ENCODE results near the gene C6orf136.
"Not testable (repeated sequence)": the region's sequence is repeated elsewhere in the genome, so short reads cannot be mapped to it uniquely, and the experiment has no call there.

C6orf136 gene

GRCh38 chr6:30626484-30627366, 20.2 kb upstream of the C6orf136 start, which contains the start of gene ATAT1:
ATAT1 (plus strand) TSS chr6:30626874.
- H3K4me3 ChIP-seq (ENCODE audit: low read length), result peak within 1 kb of the TSS; percentile 79
- no peak for TF ChIP-seq ZNF274 (IDR thresholded peaks at IDR 0.05; ENCODE audit: low read depth, low read length)

DNA sequence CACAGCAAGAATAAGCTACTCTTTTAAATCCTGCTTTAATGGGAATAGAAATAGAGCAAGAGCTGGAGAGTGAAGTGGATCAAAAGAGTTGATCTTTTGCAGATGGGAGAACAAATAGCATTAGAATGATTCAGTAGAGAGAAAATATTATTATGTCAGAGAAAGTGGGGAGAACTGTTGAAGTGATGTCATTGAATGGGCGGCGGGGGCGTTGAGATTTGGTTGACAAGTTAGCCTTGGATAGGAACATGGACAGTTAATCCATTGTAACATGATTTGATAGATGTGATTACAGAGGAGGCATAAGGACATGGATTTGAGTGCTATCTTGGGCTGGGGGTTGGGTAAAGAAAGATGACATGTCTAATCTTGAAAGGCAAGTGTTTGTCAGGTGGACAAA, 11.1 kb upstream of the C6orf136 start:
- H3K4me3 ChIP-seq (ENCODE audit: low read length), result no peak overlapping the region
- TF ChIP-seq ZNF274 (IDR thresholded peaks at IDR 0.05; ENCODE audit: low read depth, low read length), result no peak

GRCh38 chr6:30640481-30640880, 6.5 kb upstream of the C6orf136 start:
- H3K4me3 ChIP-seq (ENCODE audit: low read length), result no peak overlapping the region
- no peak for TF ChIP-seq ZNF274 (IDR thresholded peaks at IDR 0.05; ENCODE audit: low read depth, low read length)

DNA sequence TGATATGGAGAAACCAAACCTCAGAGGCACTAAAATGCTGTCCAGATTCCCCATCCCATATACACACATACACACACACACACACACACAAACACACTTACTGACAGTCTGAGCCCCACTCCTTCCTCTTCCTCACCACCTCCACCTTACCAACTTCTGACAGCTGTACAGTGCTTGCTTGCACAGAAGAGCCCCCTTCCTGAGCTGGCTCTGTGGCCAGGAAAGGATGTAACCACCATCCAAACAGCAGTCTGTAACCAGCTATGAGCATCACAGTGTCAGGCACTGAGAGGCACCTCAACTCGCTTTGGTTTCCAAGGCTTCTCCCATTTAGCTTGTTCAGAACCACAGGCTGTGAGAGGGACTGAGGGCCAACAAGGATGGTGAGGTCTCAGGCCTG, 5.9 kb upstream of the C6orf136 start:
- TF ChIP-seq ZNF274 (IDR thresholded peaks at IDR 0.05; ENCODE audit: low read depth, low read length), result no peak
- H3K4me3 ChIP-seq (ENCODE audit: low read length), result no peak overlapping the region

DNA sequence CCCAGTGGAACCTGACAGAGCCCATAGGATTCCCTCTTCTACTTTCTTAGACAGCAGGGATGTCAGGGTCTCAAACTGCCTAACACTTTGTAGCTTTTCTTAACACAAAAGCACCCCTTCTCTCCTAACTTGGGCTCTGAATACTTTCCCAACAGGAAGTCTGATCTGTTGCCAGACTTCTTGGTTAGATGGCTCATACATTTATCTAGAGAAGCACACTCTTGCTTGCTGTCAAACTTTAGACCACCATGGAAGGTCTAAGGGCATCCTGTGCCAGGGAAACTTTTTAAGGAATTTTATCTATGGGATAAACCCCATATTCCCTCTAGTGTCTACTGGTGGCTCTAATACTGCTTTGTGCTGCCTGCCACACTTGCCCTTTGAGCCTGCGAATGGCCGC, 3.3 kb upstream of the C6orf136 start:
- no peak for TF ChIP-seq ZNF274 (IDR thresholded peaks at IDR 0.05; ENCODE audit: low read depth, low read length)
- no peak overlapping the region for H3K4me3 ChIP-seq (ENCODE audit: low read length)

- TF ChIP-seq ZNF274 (IDR thresholded peaks at IDR 0.05; ENCODE audit: low read depth, low read length), result no peak
- no peak overlapping the region for H3K4me3 ChIP-seq (ENCODE audit: low read length)
These were observed 2.2 kb upstream of the C6orf136 start for GRCh38 chr6:30644769-30645168.

DNA sequence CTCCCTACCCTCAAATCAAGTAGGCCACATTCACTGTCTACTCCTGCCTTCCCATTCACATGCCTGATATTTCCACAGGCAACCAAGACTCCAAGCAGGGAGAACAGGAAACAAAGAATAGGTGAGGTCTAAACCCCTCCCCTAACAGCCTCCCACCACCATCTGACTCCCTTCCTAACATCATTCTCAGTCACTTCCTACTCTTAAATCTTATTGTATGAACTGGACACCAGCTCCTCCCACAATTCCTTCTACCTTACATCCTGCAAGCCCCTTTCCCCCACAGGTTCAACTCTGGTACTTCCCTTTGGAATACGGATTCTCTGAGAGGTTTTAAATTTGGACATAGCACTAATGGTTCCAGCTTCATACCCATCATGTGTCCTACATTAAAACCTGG, 944 bp upstream of the C6orf136 start:
- H3K4me3 ChIP-seq (ENCODE audit: low read length), result no peak overlapping the region
- no peak for TF ChIP-seq ZNF274 (IDR thresholded peaks at IDR 0.05; ENCODE audit: low read depth, low read length)

- peak overlapping the region; percentile 90 for H3K4me3 ChIP-seq (ENCODE audit: low read length)
- no peak for TF ChIP-seq ZNF274 (IDR thresholded peaks at IDR 0.05; ENCODE audit: low read depth, low read length)
These were observed 546 bp downstream of the C6orf136 start for GRCh38 chr6:30647242-30648116.

DNA sequence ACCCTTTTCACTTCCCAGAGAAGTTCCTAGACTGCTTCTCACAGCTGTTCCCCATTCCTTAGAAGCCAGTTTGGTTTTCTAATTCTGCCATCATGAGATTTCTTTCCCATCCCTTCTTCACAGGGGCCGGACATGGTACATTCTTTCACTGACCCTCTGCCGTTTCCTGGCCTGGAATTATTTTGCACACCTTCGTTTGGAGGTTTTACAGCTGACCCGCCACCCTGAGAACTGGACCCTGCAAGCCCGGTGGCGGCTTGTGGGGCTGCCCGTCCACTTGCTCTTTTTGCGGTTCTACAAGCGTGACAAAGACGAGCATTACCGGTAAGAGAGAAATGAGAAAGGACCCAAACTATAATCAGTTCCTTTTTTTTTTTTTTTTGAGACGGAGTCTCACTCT, 4.2 kb downstream of the C6orf136 start:
- TF ChIP-seq ZNF274 (IDR thresholded peaks at IDR 0.05; ENCODE audit: low read depth, low read length), result no peak
- H3K4me3 ChIP-seq (ENCODE audit: low read length), result no peak overlapping the region

DNA sequence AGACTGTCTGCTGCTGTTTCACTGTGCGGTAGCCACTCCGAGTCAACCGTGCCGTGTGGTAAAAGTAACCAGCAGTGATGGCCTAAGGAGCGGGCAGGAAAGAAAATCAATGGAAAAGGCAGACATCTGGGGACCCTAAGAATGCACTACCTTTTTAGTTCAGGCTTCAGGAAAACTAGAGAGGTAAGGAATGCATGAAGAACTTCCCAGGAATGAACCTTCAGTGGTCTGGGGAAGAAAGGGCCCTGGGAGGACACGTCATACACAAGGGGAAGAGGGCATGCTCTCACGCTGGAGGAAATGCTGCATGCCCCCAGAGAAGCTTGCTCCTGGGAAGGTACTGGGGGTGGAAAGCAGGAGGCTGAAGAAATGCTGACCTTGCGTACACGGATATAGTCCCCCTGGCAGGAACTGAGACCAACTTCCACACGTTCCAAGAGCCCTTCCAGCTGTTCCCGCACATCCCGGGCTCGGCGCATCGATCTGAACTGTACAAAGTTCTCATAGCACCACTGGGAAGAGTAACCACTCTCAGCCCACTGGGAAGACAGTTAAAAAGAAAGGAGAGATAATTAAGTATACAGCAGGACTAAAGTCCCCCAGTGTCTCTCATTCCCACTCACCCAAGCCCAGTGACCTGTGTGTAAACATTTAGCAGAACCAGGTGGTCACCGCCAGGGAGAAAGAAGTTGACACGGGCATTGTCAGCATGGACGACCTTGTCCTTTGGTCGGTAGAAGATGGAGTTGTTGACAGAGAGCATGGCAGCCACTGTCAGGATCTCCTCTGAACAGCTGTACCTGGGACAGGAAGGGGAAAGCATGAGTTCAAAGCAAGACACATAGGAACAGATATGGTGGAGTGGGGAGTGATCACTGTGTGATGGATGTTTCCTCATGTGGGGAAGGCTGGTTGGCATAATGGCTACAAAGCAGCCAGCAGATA, 8.1 kb downstream of the C6orf136 start:
- TF ChIP-seq ZNF274 (IDR thresholded peaks at IDR 0.05; ENCODE audit: low read depth, low read length), result no peak
- no peak overlapping the region for H3K4me3 ChIP-seq (ENCODE audit: low read length)

DNA sequence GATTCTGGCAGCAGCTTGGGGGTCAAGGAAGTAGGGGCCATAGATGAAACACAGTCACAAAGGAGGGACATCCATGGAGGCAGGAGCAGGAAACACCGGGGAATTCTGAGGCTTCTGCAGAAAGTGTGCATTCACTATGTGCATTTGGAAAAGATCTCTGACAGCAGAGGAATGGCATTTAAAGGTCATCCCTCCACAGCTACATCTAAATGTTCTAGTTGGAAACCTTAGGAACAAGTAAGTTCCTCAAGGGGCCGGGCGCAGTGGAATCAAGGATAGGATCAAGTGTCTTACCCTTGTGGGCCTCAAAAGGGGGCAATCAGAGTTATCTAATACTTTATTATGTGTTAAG, 8.8 kb downstream of the C6orf136 start:
- no peak for TF ChIP-seq ZNF274 (IDR thresholded peaks at IDR 0.05; ENCODE audit: low read depth, low read length)

GRCh38 chr6:30656513-30656912, 9.6 kb downstream of the C6orf136 start:
- no peak overlapping the region for H3K4me3 ChIP-seq (ENCODE audit: low read length)
- no peak for TF ChIP-seq ZNF274 (IDR thresholded peaks at IDR 0.05; ENCODE audit: low read depth, low read length)

More for the DNA sequence above, 8.8 kb downstream of the C6orf136 start:
- no peak overlapping the region for H3K4me3 ChIP-seq (ENCODE audit: low read length)

GRCh38 chr6:30657454-30657853, 10.5 kb downstream of the C6orf136 start:
- TF ChIP-seq ZNF274 (IDR thresholded peaks at IDR 0.05; ENCODE audit: low read depth, low read length), result no peak
- H3K4me3 ChIP-seq (ENCODE audit: low read length), result no peak overlapping the region

GRCh38 chr6:30657922-30658321, 11.0 kb downstream of the C6orf136 start:
- not testable (repeated sequence) for H3K4me3 ChIP-seq (ENCODE audit: low read length)

Measured in GM08714 (cell line).